ENCODE measurements around the gene KCTD7.
"Not testable (repeated sequence)": the region's sequence is repeated elsewhere in the genome, so short reads cannot be mapped to it uniquely, and the experiment has no call there.

Gene KCTD7

DNA sequence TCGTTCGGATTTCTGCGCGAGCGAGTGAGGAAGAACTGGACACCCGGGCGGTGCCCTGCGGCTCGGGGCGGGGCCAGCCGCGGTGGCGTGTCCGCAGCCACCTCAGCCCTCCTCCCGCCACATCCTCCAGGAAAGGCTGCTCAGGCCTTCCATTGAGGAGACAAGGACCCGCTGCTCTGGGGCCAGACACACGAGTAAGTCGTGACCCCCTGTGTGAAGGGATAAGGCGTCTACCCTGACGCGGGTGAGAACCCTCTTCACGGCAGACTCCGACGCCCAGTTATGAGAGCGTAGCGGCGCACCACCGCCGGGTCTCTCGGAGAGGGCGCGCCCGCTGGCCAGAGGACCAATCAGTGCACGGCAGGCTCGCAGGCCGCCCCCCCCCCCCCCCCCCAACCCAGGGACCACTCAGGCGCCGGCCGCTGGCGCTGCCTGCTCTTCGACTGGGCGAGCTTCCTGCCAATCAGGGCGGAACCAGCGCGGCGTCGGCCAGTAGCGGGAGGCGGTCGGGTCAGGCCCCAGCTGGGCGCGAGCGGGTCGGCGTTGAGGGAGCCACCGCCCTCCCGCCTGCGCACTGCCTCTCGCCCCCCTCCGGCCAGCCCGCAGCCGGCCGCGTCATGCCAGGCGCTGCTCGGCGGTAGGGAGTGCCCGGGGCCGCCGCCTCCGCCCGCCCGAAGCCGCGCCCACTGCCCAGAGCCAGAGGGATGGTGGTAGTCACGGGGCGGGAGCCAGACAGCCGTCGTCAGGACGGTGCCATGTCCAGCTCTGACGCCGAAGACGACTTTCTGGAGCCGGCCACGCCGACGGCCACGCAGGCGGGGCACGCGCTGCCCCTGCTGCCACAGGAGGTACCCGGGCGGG is at the start of gene KCTD7:
Gene KCTD7, plus strand, starts transcription at position 521 of the 861 bp plus-strand sequence. Its CDS starts 184 bp downstream, at position 705.
- DNase-seq = peak; percentile 94

DNA sequence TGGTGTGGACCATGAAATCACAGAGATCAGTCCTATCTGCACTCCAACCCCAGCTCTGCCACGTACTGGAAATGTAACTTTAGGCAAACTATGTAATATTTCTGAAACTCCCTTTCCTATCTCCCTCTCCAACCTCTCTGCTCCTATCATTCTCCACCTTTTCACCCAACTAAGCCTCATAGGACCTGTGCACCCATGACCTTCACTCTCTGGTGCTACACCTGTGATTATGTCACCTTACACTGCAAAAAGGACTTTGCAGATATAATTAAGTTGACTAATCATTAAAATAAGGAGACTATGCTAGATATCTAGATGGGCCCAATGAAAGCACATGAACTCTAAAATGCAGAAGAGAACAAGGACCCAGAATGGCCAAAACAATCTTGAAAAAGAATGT is 48.3 kb upstream of the KCTD7 start:
- not testable (repeated sequence) for DNase-seq

DNA sequence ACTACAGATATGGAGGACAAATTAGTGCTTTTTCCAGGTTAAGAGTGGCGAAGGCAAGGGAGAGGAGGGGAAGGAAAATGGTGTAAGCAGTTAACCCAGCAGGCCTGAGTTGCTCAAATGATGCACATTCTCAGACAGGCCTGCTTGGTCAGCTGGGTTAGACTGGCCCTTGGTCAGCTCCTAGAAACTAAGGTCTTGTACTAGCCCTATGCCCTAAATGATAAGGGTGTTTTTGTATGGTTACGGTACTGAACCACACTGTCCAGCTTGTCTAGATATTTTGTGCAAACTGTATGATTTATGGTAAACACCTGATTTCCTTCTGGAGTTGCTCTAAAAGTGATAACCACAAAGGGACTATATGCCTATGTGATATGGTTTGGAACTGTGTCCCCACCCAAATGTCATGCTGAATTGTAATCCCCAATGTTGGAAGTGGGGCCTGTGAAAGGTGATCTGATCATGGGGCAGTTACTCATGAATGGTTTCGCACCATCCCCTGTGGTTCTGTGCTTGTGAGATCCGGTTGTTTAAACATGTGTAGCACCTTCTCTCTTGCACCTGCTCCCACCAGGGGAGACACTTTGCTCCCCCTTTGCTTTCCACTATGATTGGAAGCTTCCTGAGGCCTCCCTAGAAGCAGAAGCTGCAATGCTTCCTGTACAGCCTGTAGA is 45.7 kb upstream of the KCTD7 start:
- DNase-seq = not testable (repeated sequence)

DNA sequence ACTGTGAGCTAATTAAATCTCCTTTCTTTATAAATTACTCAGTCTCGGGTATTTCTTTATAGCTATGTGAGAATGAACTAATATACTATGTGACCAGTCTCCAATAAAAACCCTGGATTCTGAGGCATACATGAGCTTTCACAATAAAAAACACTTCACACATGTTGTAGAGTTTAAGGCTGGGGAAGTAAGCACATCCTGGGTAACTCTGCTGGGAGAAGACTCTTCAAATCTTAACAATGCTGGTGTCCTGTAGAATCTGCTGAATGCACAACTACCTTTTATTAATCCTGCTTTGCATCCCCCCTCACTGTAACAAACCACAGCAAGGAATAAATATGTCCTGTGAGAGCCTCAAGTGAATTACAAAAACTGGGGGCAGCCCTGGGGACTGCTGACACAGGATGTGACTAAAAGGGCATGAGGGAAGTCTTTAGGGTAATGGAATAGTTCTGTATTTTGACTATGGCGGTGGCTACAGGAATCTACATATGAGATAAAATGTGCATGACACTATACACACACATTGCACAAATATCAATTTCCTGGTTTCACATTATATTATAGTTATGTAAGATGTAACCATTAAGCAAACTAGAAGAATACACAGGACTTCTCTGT is 45.1 kb upstream of the KCTD7 start:
- DNase-seq = no peak

DNA sequence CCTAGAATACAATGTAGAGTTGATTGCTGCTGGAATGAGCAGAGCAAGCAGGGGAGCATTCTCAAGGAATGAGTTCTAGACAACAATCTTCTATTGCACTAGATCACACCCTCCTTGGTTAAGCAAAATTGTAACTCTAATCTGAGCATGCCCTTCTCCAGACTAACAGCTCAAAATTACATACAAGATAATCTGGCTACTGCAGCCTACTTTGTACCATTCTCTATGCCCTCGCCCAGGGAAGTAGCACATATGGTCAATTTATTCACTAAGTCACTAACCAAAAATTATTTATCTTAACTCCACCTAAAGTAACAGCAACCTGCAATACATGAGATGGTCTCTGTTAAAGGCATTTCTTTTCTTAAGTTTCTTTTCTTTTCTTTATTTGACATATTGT is 42.5 kb upstream of the KCTD7 start:
- DNase-seq = no peak

DNA sequence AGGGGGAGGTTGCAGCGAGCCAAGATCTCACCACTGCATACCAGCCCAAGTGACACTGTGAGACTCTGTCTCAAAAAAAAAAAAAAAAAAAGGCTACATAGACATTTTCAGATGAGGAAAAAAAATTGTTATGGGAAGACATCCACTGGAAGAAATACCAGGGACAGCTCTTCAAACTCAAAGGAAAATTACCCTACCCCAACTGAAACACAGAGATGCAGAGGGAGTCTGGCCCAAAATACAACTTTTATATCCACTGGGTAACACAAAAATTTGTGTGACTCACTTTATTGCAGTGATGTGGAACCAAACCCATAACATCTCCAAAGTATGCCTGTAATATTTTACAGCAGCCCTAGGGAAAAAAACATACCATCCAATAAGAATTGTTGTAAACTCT is 40.5 kb upstream of the KCTD7 start:
- DNase-seq = not testable (repeated sequence)

DNA sequence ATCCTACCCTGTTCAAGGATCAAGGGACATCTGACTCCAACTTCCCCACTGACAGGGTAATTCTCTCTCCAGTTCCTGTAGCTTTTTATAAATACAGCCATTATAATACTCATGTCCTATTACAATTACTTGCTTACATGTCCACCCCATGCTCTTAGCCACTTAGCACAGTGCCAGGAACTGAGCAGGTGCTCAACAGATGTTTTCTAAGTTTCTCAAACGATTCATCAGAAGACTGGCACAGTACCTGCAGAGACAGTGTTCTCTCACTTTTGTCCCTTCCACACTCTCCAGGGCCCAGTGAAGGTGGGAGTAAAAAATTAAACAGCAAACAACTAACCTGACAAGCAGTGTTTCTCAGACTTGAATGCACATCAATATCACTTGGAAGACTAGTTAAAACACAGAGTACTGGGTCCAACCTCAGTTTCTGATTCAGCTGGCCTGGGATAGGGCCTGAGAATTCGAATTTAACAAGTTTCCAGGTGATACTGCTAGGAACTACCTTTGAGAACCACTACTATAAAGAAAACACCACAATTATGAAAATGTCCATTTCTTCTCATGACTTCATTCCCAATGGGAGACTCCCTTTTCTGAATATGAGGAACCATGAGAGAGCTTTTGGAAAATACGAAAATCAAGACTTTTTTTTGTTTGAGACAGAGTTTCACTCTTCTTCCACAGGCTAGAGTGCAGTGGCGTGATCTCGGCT is 39.7 kb upstream of the KCTD7 start:
- not testable (repeated sequence) for DNase-seq

DNA sequence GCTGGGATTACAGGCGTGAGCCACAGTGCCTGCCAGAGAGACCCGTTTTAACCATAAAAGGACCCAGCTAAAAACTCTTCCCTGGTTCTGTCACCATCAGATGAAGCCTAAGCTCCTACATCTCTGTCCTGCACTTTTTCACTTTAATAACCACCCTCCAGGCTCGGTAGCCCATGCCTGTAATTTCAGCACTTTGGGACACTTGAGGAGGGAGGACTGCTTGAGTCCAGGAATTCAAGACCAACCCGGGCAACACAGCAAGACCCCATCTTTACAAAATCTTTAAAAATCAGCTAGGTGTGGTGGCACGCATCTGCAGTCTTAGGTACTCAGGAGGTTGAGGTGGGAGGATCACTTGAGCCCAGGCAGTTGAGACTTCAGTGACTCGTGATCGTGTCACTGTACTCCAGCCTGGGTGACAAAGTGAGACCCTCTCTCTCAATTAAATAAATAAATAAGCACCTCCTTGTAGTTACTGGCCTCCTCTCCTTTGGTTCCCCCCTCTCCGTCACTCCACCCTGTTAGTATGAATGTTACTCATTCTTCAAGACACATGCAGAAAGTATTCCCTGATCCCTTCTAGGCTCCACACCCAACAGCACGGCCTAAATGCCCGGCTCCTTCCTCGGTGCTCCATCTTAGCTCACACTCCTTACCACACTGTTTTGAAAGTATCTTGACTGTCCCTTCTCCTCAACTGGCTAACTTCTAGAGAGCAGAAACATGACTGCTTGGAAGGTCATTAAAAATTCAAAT is 38.2 kb upstream of the KCTD7 start:
- not testable (repeated sequence) for DNase-seq

DNA sequence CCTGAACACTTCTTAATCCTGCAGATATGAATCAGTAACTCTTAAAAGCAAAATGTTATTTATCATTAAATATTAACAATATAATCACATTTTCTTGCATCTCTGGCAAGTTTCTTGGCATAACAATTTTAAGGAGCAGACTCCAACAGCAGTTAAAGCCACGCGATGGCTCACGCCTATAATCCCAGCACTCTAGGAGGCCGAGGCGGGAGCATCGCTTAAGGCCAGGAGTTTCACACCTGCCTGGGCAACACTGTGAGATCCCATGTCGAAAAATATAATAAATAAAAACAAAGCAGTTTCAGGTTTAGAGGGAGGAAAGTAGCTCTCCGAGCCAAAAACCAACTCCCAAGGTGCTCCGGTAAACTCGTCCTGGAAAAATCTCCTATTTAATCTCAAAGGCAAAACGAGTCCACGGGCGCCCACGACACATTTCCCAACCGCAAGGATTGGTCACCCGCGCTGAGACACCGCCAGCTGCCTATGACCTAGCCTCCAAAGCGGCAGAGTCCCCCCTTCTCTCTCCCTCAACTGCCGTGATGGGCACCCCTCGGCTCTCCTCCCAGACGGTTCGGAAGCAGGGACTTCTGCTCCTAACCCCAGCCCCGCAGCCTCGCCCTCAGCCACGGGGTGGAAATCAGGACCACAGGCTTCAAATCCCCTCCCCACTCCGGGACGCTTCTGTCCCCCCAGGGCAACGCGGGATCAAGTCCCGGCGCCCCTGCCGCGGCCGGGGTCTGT is 37.5 kb upstream of the KCTD7 start:
- DNase-seq = not testable (repeated sequence)

DNA sequence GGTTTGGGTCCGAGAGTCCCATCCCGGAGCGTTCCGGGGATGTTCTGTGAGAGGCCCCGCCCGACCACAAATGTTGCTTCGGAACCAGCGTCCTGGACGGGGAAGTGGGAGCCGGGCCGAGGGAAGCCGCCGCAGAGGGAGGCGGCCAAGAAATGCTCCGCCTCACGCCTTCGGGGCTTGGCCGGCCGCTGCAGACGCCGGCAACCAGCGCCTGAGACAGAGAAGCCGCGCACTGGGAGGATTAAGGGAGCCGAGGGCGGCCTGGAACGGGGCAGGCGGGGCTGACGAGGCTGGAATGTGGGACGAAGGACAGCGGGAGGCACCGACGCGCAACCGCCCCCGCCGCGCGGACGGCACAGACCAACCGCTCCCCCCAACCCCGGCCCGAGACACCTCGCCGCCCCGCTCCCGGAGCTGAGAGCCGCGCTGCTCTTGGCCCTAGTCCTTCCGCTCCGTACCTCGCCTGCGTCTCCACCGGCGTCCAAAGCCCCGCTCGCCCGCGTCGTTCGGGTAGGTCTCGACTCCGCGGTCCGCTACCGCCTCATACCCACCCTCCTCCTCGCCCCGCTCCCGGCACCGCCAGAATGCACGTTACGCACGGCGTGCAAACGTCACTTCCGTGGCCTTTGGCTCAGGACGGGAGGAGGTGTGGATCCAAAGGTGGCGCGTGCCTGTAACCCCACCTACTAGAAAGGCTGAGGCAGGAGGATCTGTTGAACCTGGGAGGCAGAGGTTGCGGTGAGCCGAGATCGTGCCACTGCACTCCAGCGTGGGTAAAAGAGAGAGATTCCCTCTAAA is 36.7 kb upstream of the KCTD7 start:
- peak; percentile 49 for DNase-seq

DNA sequence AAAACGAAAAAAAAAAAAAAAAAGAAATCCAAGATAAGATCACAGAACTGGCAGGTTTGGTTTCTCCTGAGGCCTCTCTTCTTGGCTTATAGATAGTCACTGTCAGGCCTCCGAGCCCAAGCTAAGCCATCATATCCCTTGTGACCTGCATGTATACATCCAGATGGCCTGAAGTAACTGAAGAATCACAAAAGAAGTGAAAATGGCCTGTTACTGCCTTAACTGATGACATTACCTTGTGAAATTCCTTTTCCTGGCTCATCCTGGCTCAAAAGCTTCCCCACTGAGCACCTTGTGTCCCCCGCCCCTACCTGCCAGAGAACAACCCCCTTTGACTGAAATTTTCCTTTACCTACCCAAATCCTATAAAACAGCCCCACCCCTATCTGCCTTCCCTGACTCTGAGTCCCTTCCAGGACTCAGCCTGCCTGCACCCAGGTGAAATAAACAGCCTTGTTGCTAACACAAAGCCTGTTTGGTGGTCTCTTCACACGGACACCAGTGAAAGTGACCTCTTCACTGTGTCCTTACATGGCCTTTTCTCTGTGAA is 36.0 kb upstream of the KCTD7 start:
- DNase-seq = not testable (repeated sequence)

DNA sequence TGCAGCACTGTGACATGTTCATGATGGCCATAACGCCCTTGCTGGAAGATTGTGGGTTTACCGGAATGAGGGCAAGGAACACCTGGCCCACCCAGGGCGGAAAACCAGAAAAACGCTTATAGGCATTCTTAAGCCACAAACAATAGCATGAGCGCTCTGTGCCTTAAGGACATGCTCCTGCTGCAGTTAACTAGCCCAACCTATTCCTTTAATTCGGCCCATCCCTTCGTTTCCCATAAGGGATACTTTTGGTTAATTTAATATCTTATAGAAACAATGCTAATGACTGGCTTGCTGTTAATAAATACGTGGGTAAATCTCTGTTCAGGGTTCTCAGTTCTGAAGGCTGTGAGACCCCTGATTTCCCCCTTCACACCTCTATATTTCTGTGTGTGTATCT is 34.6 kb upstream of the KCTD7 start:
- DNase-seq = not testable (repeated sequence)

DNA sequence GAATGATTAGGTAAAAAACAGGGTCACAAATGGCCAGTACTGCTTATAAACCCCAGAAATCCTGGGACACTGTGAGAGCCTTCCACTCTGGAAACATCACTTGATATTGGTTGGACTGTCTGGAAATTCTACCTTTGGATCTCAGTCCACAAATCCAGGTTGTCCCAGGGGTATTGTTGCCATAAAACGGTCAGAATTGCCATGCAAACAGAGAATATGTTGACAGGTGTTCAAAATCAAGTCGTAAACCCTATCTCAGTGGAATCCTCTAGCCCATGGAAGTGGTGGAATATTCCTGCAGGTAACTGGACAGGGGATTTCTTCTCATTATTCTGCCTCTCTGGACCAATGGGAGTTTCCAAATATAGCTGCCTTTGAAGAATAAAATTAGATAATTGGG is 31.2 kb upstream of the KCTD7 start:
- no peak for DNase-seq

DNA sequence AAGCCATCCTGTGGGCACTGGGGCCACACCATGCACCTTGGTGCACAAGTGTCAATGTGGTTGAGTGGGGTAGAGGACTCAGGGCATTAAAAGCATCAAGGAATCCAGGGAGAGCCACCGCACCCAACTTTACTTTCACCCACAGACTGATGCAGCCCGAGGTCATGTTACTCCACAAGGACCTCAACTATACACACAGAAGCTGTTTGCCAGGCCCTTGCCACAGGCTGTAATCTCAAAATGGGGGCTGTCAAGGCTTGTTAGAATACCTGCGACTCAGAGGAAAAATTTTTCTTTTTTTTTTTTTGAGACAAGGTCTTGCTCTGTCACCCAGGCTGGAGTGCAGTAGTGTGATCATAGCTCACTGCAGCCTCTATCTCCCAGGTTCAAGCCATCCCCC is 26.5 kb upstream of the KCTD7 start:
- no peak for DNase-seq

DNA sequence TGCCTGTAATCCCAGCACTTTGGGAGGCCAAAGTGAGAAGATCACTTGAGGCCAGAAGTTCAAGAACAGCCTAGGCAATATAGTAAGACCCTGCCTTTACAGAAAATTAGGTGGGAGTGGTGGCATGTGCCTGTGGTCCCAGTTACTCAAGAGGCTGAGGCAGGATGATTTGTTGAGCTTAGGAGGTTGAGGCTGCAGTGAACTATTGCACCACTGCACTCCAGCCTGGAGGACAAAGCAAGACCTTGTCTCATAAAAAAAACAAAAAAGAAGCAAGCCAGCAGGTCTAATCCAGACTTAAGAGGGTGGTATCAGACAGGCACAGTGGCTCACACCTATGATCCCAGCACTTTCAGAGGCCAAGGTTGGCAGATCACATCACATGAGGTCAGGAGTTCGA is 24.5 kb upstream of the KCTD7 start:
- DNase-seq = no peak

DNA sequence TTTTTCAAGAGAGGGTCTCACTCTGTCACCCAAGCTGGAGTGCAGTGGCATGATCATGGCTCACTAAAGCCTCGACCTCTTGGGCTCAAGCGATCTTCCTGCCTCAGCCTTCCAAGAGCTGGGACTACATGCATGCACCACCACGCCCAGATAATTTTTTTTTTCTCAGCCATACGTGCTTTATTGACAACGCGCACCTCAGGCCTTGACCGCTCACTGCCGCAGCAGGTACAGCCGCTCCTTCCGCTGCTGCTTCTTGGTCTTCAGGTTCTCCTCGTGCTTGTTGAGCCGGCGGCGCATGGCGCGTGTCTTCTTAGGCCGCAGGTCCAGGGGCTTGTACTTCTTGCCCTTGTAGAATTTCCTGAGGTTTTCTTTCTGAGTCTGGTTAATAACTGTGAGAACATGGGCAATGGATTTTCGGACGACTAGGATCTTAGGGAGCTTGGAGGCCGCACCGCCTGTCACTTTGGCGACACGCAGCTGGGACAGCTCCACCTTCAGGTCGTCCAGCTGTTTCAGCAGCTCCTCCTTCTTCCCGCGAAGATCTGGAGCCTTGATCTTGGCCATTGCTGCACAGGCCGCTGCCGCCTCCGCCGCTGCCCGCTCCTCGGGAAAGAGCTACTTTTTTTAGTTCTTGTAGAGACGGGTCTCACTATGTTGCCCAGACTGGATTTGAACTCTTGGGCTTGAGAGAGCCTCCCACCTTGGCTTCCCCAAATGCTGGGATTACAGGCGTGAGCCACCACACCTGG is 22.0 kb upstream of the KCTD7 start:
- not testable (repeated sequence) for DNase-seq

DNA sequence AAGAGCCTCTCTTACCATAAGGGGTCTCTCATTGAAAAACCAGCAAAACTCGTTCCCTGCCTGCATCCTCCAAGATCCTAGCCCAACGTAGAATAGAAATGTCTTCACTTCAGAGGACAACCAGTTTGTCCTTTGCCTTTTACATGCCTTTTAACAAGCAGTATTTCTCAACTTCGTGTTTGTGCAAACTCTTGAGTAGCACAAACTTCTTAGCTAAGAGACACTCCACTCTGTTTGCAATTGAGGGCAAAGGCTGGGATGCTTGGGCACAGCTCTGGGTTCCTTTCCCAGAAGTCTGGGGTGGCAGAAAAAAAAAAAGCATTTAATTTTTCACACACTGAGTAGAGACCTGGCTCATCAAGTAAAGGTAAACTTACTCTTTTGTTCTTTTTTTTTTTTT is 19.5 kb upstream of the KCTD7 start:
- DNase-seq = no peak

DNA sequence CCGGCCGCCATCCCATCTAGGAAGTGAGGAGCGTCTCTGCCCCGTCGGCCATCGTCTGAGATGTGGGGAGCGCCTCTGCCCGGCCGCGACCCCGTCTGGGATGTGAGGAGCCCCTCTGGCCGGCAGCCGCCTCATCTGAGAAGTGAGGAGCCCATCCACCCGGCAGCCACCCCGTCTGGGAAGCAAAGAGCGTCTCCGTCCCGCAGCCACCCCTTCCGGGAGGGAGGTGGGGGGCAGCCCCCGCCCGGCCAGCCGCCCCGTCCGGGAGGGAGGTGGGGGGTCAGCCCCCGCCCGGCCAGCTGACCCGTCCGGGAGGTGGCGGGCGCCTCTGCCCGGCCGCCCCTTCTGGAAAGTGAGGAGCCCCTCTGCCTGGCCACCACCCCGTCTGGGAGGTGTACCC is 14.1 kb upstream of the KCTD7 start:
- DNase-seq = not testable (repeated sequence)

DNA sequence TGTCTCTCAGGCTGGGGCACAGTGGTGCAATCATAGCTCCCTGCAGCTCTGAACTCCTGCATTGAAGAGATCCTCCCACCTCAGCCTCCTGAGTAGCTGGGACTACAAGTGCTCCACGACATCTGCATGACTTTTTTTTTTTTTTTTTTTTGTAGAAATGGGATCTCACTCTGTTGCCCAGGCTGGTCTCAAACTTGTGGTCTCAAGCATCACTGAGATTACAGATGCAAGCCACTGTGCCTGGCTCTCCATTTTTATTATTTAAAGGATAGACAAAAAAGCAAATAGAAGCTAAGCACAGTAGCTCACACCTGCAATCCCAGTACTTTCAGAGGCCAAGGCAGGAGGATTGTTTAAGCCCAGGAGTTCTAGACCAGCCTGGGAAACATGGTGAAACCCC is 13.0 kb upstream of the KCTD7 start:
- DNase-seq = no peak

DNA sequence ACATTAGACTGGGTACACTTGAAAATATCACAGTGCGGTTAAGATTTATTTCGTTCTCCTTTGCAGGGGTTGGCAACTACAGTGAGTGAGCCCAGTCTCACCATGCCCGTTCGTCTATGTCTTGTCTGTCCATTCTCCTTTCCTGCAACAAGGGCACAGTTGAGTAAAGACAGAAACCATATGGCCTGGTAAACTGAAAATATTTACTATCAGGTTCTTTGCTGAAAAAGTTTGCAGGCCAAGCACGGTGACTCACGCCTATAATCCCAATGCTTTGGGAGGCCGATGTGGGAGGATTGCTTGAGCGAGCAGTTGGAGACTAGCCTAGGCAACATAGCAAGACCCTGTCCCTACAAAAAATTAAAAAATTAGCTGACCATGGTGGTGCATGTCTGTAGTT is 11.4 kb upstream of the KCTD7 start:
- no peak for DNase-seq

All from NCI-H2081 treated with DMSO at 0.1 percent for 48 hours (cell line).